ENCODE results near the gene TMED4. TPM values are rescaled to one million over a fixed set of nuclear protein-coding genes. Genes with fewer than 3 reads are reported as not detected.
"Not testable (repeated sequence)": the region's sequence is repeated elsewhere in the genome, so short reads cannot be mapped to it uniquely, and the experiment has no call there.

The TMED4 gene
- total RNA-seq, 1 experiment from 2014 or later: 79.5 TPM

DNA sequence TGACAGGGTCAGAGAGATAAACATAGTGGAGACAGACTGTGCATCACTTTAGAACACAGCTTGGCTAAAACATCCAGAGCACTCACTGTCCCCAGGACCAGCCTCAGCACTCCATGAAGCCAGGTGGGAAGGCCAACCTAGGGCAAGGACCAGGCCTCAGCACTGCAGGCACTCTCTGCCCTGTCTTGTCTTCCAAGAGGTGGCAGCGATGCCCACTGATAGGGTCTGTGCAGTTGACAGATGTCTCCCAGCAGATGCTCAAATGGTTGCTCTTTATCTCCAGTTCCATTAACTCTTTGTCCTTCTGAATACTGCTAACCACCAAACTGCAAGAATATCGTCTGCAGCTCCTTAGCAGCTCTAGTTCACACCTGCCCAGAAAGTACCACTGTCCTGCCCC lies 17.4 kb downstream of the TMED4 start:
- TF ChIP-seq EZH2 (IDR thresholded peaks at IDR 0.05; ENCODE audit: borderline replicate concordance, low read depth, low read length, poor library complexity, severe bottlenecking) (no peak), CTCF (conservative IDR thresholded peaks at IDR 0.05; ENCODE audit: low read depth, low read length) (no peak)
- H3K9me3 ChIP-seq (ENCODE audit: low read depth, low read length, poor library complexity, severe bottlenecking): no peaks in the 10 kb centered on the region
- no peak overlapping the region for H3K27ac ChIP-seq (ENCODE audit: low read depth, low read length, poor library complexity, severe bottlenecking)
- DNase-seq (ENCODE audit: low spot score): no peak
- POLR2A ChIA-PET (ENCODE audit: low non-redundant PET): no interaction called here
- no TSS peak for BruUV-seq (replicated peaks)
- peaks cover 49% of the 10 kb centered on the region for H3K36me3 ChIP-seq (ENCODE audit: insufficient read depth, low read length, poor library complexity, severe bottlenecking)
- H3K4me1 ChIP-seq (ENCODE audit: insufficient read depth, low read length, poor library complexity, severe bottlenecking): no peaks in the 10 kb centered on the region
- no peak overlapping the region for H3K4me3 ChIP-seq (ENCODE audit: low read depth, low read length, poor library complexity, severe bottlenecking)
- intact Hi-C loops (cut with micrococcal nuclease; ENCODE audit: unreplicated experiment): loop anchor here (5.0 kb wide), 1 partner anchor 322 kb away; no protein-coding TSS in a partner anchor
- CTCF ChIA-PET: interaction anchor here (0.8 kb wide), 1 partner anchor 9 kb away, joined by 4 read pairs; the partner anchor contains the start of gene DDX56
- no peaks in the 10 kb centered on the region for H3K27me3 ChIP-seq (replicated peaks; ENCODE audit: insufficient read depth, low read depth, low read length, poor library complexity)

GRCh38 chr7:44563171-44563679 lies 18.8 kb downstream of the TMED4 start:
- Histone ChIP-seq H3K36me3 (ENCODE audit: insufficient read depth, low read length, poor library complexity, severe bottlenecking) (peaks cover 36% of the 10 kb centered on the region), H3K4me3 (ENCODE audit: low read depth, low read length, poor library complexity, severe bottlenecking) (no peak overlapping the region), H3K4me1 (ENCODE audit: insufficient read depth, low read length, poor library complexity, severe bottlenecking) (no peaks in the 10 kb centered on the region), H3K27ac (ENCODE audit: low read depth, low read length, poor library complexity, severe bottlenecking) (no peak overlapping the region), H3K27me3 (replicated peaks; ENCODE audit: insufficient read depth, low read depth, low read length, poor library complexity) (no peaks in the 10 kb centered on the region), H3K9me3 (ENCODE audit: low read depth, low read length, poor library complexity, severe bottlenecking) (no peaks in the 10 kb centered on the region)
- POLR2A ChIA-PET (ENCODE audit: low non-redundant PET): no interaction called here
- CTCF ChIA-PET: no interaction called here
- intact Hi-C loops (cut with micrococcal nuclease; ENCODE audit: unreplicated experiment): no loop called here
- BruUV-seq (replicated peaks): no TSS peak
- no peak for TF ChIP-seq EZH2 (IDR thresholded peaks at IDR 0.05; ENCODE audit: borderline replicate concordance, low read depth, low read length, poor library complexity, severe bottlenecking)
- TF ChIP-seq CTCF (conservative IDR thresholded peaks at IDR 0.05; ENCODE audit: low read depth, low read length): no peak
- DNase-seq (ENCODE audit: low spot score): no peak

DNA sequence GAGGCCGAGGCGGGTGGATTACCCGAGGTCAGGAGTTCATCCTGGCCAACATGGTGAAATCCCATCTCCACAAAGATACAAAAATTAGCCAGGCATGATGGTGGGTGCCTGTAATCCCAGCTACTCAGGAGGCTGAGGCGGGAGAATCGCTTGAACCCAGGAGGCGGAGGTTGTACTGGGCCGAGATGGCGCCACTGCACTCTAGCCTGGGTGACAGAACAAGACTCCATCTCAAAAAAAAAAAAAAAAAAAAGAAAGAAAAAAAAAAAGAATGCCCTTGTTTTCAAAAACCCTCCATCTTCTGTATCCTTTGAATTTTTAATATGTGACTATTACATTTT lies 19.4 kb downstream of the TMED4 start:
- H3K9me3 ChIP-seq (ENCODE audit: low read depth, low read length, poor library complexity, severe bottlenecking); DNase-seq (ENCODE audit: low spot score); intact Hi-C loops (cut with micrococcal nuclease; ENCODE audit: unreplicated experiment); CTCF ChIA-PET; H3K4me1 ChIP-seq (ENCODE audit: insufficient read depth, low read length, poor library complexity, severe bottlenecking); H3K4me3 ChIP-seq (ENCODE audit: low read depth, low read length, poor library complexity, severe bottlenecking); H3K27ac ChIP-seq (ENCODE audit: low read depth, low read length, poor library complexity, severe bottlenecking); POLR2A ChIA-PET (ENCODE audit: low non-redundant PET); H3K27me3 ChIP-seq (replicated peaks; ENCODE audit: insufficient read depth, low read depth, low read length, poor library complexity): not testable (repeated sequence)
- H3K36me3 ChIP-seq (ENCODE audit: insufficient read depth, low read length, poor library complexity, severe bottlenecking): peaks cover 29% of the 10 kb centered on the region
- BruUV-seq (replicated peaks): TSS peak; percentile 24

DNA sequence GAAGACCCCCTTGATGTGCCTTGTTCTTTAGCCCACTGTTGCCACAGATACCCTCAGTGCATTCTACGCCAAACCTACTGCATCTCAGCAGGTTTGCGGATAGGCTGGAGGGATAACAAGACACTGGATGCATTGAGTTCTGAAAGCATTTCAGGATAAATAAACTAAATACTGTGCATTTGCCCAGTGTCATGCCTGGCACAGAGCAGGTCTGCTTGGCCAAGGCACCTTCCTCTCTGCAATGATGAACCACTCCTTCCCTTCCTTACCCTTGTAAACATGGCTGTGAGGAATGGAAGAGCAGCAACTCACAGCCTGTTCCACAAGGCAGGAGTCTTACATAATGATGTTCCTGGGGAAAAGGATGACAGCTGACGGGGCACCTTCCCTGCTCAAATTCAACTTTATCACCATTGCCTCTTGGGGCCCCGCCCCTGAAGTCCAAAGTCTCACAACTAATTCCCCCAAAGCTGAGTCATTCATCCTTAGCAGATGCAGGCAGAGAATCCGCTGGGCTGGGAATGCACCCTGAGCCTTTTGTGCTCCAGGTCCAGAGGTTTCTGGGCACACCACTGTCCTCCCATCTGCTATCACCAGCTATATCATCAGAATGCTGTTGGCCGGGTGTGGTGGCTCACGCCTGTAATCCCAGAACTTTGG lies 19.9 kb downstream of the TMED4 start:
- Histone ChIP-seq H3K9me3 (ENCODE audit: low read depth, low read length, poor library complexity, severe bottlenecking) (no peaks in the 10 kb centered on the region), H3K4me3 (ENCODE audit: low read depth, low read length, poor library complexity, severe bottlenecking) (no peak overlapping the region), H3K27me3 (replicated peaks; ENCODE audit: insufficient read depth, low read depth, low read length, poor library complexity) (no peaks in the 10 kb centered on the region), H3K27ac (ENCODE audit: low read depth, low read length, poor library complexity, severe bottlenecking) (no peak overlapping the region), H3K36me3 (ENCODE audit: insufficient read depth, low read length, poor library complexity, severe bottlenecking) (peaks cover 24% of the 10 kb centered on the region), H3K4me1 (ENCODE audit: insufficient read depth, low read length, poor library complexity, severe bottlenecking) (no peaks in the 10 kb centered on the region)
- POLR2A ChIA-PET (ENCODE audit: low non-redundant PET): no interaction called here
- TF ChIP-seq CTCF (conservative IDR thresholded peaks at IDR 0.05; ENCODE audit: low read depth, low read length) (no peak), EZH2 (IDR thresholded peaks at IDR 0.05; ENCODE audit: borderline replicate concordance, low read depth, low read length, poor library complexity, severe bottlenecking) (no peak)
- CTCF ChIA-PET: no interaction called here
- intact Hi-C loops (cut with micrococcal nuclease; ENCODE audit: unreplicated experiment): no loop called here
- DNase-seq (ENCODE audit: low spot score): peak; percentile 50
- no TSS peak for BruUV-seq (replicated peaks)
